Ovary (tissue), 3 donors: ENCODE data around the gene PARD6B.

ENCODE experiments used
- EP300 ChIP-seq: sonication (generic); formaldehyde crosslinking; IDR thresholded peaks from one replicate; pipeline ENCODE4 v1.6.1; 2017; ENCODE audit warnings: antibody characterized with exemption
- POLR2A ChIP-seq: fragments of 450-650 bp; IDR thresholded peaks from one replicate; pipeline ENCODE4 v1.6.1; 2017; ENCODE audit warnings: antibody characterized with exemption, mild to moderate bottlenecking, moderate library complexity
- TF ChIP-seq, protein P1 (sequence below), 3 donors: fragments of 450-650 bp in 2 of 3; fragments of 200-600 bp in 1 of 3; IDR thresholded peaks; one replicate each; pipeline versions ENCODE4 v1.5.1 to v1.8.0; 2016 to 2022; ENCODE audit warnings: antibody characterized with exemption in 3 of 3, mild to moderate bottlenecking in 1 of 3
- donor health status: DM: no; HTN: no; CAD: no.

DNA sequence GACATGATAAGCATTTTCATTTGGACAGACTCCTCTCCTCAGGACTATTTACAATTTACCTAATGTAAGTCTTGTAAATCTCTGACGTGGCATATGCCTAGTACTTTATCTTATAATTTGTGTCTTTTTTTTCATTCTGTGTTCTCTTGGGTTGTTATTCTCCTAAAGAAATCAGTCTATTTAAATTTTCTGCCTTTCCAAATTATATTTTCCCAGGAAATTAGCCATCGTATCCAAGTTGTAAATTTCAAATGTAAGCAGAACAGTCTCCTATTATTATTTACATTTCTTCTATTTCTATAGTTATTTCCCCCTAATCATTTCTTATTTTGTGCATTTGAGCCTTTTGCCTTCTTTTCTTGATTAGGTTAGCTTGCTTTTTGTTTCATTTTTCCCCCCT lies 46.0 kb downstream of the PARD6B start:
- TF ChIP-seq, protein P1, sequence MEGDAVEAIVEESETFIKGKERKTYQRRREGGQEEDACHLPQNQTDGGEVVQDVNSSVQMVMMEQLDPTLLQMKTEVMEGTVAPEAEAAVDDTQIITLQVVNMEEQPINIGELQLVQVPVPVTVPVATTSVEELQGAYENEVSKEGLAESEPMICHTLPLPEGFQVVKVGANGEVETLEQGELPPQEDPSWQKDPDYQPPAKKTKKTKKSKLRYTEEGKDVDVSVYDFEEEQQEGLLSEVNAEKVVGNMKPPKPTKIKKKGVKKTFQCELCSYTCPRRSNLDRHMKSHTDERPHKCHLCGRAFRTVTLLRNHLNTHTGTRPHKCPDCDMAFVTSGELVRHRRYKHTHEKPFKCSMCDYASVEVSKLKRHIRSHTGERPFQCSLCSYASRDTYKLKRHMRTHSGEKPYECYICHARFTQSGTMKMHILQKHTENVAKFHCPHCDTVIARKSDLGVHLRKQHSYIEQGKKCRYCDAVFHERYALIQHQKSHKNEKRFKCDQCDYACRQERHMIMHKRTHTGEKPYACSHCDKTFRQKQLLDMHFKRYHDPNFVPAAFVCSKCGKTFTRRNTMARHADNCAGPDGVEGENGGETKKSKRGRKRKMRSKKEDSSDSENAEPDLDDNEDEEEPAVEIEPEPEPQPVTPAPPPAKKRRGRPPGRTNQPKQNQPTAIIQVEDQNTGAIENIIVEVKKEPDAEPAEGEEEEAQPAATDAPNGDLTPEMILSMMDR (IDR thresholded peaks at IDR 0.05): no peak
- TF ChIP-seq EP300 (no peak), POLR2A (no peak)
